HCT116 (cell line): ENCODE results near the gene CDCA4. TPM values are rescaled to one million over a fixed set of nuclear protein-coding genes. Genes with fewer than 3 reads are reported as not detected.

Source experiments
- ATAC-seq: fragments of 200-7000 bp; cut with Tn5 transposase; 2 replicates; pipeline ENCODE4 v1.9.1; 2020; ENCODE audit warnings: mild to moderate bottlenecking, moderate library complexity
- BruUV-seq: library from RNA; stranded (reverse); fragments of 400-500 nt; replicated peaks from 2 replicates; lab custom pipeline; 2021; lab: Mats Ljungman, UMichigan
- CTCF ChIA-PET: fragments of 300-600 bp; sonication (Branson Sonifier 250); formaldehyde crosslinking; loops from one replicate; lab custom pipeline; 2021; ENCODE audit warnings: antibody characterized with exemption; lab: Charles Lee
- POLR2A ChIA-PET: fragments of 300-600, 350-600 bp; sonication (Branson Sonifier 250); formaldehyde crosslinking; loops from one replicate; lab custom pipeline; 2021; ENCODE audit warnings: antibody characterized with exemption; lab: Charles Lee
- RAD21 ChIA-PET, 2 experiments: fragments of 300-600 bp; sonication (Branson Sonifier 250); formaldehyde crosslinking; loops; one replicate each; lab custom pipeline; 2023; ENCODE audit warnings: low total read pairs in 2 of 2; ENCODE audit not compliant: uncharacterized antibody in 2 of 2, unreplicated experiment in 2 of 2, low non-redundant PET in 1 of 2; lab: Charles Lee
- DNase-seq: peaks from one replicate; pipeline ENCODE4 v3.0.0-alpha.2; 2010; ENCODE audit warnings: low read depth, low spot score
- H2AFZ ChIP-seq: fragments of 200-600 bp; shearing (Covaris generic), sonication (generic); 2 replicates; pipeline ENCODE4 v1.6.1; 2017; ENCODE audit warnings: low read depth, mixed run types, mixed read lengths, antibody characterized with exemption, low read length; ENCODE audit not compliant: poor library complexity, severe bottlenecking
- H3K27ac ChIP-seq: 2 replicates; pipeline ENCODE4 v1.5.1; 2012; ENCODE audit warnings: low read depth, low read length
- H3K27me3 ChIP-seq: fragments of 200-600 bp; sonication (generic); 2 replicates; pipeline ENCODE4 v1.6.1; 2016; ENCODE audit warnings: mixed run types, low read length, mixed read lengths; ENCODE audit not compliant: insufficient read depth
- H3K36me3 ChIP-seq, 2 experiments: fragments of 200-500 bp in 1 of 2; fragments of 200-600 bp in 1 of 2; sonication (Bioruptor generic) in 1 of 2; sonication (generic) in 1 of 2; 2 replicates each; pipeline versions ENCODE4 v1.5.1 to v1.6.1; 2014 to 2016; ENCODE audit warnings: low read length in 2 of 2, inconsistent platforms in 1 of 2, mixed read lengths in 1 of 2, mixed run types in 1 of 2; ENCODE audit not compliant: insufficient read depth in 2 of 2, control insufficient read depth in 1 of 2
- H3K4me1 ChIP-seq, 2 experiments: fragments of 200-600 bp in 1 of 2; sonication (generic) in 1 of 2; 2 replicates each; pipeline versions ENCODE4 v1.5.1 to v1.6.1; 2012 to 2017; ENCODE audit warnings: low read length in 2 of 2, inconsistent platforms in 1 of 2, mild to moderate bottlenecking in 1 of 2, mixed read lengths in 1 of 2, mixed run types in 1 of 2, moderate library complexity in 1 of 2; ENCODE audit not compliant: insufficient read depth in 2 of 2, control insufficient read depth in 1 of 2
- H3K4me2 ChIP-seq: fragments of 200-600 bp; sonication (generic); 2 replicates; pipeline ENCODE4 v1.6.1; 2017; ENCODE audit warnings: mixed run types, low read length, mixed read lengths
- H3K4me3 ChIP-seq, 2 experiments: fragments of 200-600 bp in 1 of 2; sonication (generic) in 1 of 2; replicated peaks in 1 of 2; 2 replicates each; pipeline ENCODE4 v1.5.1; 2011 to 2016; ENCODE audit warnings: low read length in 2 of 2, control low read depth in 1 of 2, low read depth in 1 of 2, mild to moderate bottlenecking in 1 of 2, mixed read lengths in 1 of 2, mixed run types in 1 of 2
- H3K79me2 ChIP-seq: fragments of 200-600 bp; sonication (generic); 2 replicates; pipeline ENCODE4 v1.6.1; 2017; ENCODE audit warnings: mild to moderate bottlenecking, mixed run types, low read length, moderate library complexity, mixed read lengths; ENCODE audit not compliant: insufficient read depth
- H3K9ac ChIP-seq: fragments of 200-600 bp; sonication (generic); 2 replicates; pipeline ENCODE4 v1.6.1; 2016; ENCODE audit warnings: low read length, mixed read lengths
- H3K9me2 ChIP-seq: fragments of 200-600 bp; sonication (generic), shearing (Covaris generic); 2 replicates; pipeline ENCODE4 v1.6.1; 2017; ENCODE audit warnings: mixed run types, mild to moderate bottlenecking, moderate library complexity; ENCODE audit not compliant: insufficient read depth
- H3K9me3 ChIP-seq, 2 experiments: fragments of 200-500 bp in 1 of 2; fragments of 200-600 bp in 1 of 2; sonication (Bioruptor generic) in 1 of 2; sonication (generic) in 1 of 2; 2 replicates each; pipeline ENCODE4 v1.6.1; 2014 to 2017; ENCODE audit warnings: low read length in 2 of 2, mixed read lengths in 2 of 2, inconsistent platforms in 1 of 2, low read depth in 1 of 2, mild to moderate bottlenecking in 1 of 2, mixed run types in 1 of 2, moderate library complexity in 1 of 2; ENCODE audit not compliant: control insufficient read depth in 1 of 2, insufficient read depth in 1 of 2
- H4K20me1 ChIP-seq: fragments of 200-600 bp; sonication (generic), shearing (Covaris generic); 2 replicates; pipeline ENCODE4 v1.6.1; 2017; ENCODE audit warnings: mixed run types, mild to moderate bottlenecking, moderate library complexity; ENCODE audit not compliant: insufficient read depth
- ELF1 ChIP-seq: IDR thresholded peaks from 2 replicates; pipeline ENCODE4 v1.6.1; 2012; ENCODE audit warnings: low read depth, borderline replicate concordance
- EZH2phosphoT487 ChIP-seq: fragments of 200-600 bp; IDR thresholded peaks from 2 replicates; pipeline ENCODE4 v1.6.1; 2018; ENCODE audit warnings: antibody characterized with exemption, borderline replicate concordance
- POLR2AphosphoS5 ChIP-seq: IDR thresholded peaks from 2 replicates; pipeline ENCODE4 v1.6.1; 2011; ENCODE audit warnings: mild to moderate bottlenecking, low read depth, low read length, moderate library complexity
- YY1 ChIP-seq: IDR thresholded peaks from 2 replicates; pipeline ENCODE4 v1.6.1; 2011; ENCODE audit warnings: low read length, low read depth, moderate library complexity, mild to moderate bottlenecking; ENCODE audit not compliant: insufficient replicate concordance; ENCODE audit errors: extremely low read depth
- ZFX ChIP-seq: fragments of 450-650 bp; IDR thresholded peaks from 2 replicates; pipeline ENCODE4 v1.6.1; 2017
- intact Hi-C: fragments of 100-400 bp; cut with micrococcal nuclease; formaldehyde crosslinking; loops from 2 replicates; pipeline ENCODE4 v1.10.0; 2022
- total RNA-seq: library from RNA; stranded (reverse); gene quantifications from one replicate; pipeline ENCODE4 v1.2.1, GENCODE V29; 2021; ENCODE audit not compliant: unreplicated experiment
- TF ChIP-seq, protein P1 (sequence below), 3 experiments: fragments of 200-600 bp in 1 of 3; sonication (generic) in 1 of 3; IDR thresholded peaks in 2 of 3; conservative IDR thresholded peaks in 1 of 3; 2 replicates each; pipeline ENCODE4 v1.5.1; 2012 to 2017; ENCODE audit warnings: low read depth in 2 of 3, low read length in 2 of 3, antibody characterized with exemption in 1 of 3, borderline replicate concordance in 1 of 3, control low read depth in 1 of 3, mild to moderate bottlenecking in 1 of 3, mixed read lengths in 1 of 3, mixed run types in 1 of 3, moderate library complexity in 1 of 3; ENCODE audit not compliant: insufficient read depth in 1 of 3

Gene CDCA4
- total RNA-seq, 1 experiment from 2014 or later = 62.4 TPM

- ATAC-seq = no peak
- CTCF ChIA-PET = interaction anchor here (5.3 kb wide), 1 partner anchor 69 kb away, joined by 56 read pairs; no protein-coding TSS in a partner anchor
- intact Hi-C loops = loop anchor here (10.0 kb wide), 1 partner anchor 188 kb away; the partner anchor contains the start of gene JAG2
- Histone ChIP-seq H3K9ac (peak overlapping the region; percentile 80), H4K20me1 (no peaks in the 10 kb centered on the region), H3K9me3 (no peaks in the 10 kb centered on the region), H3K9me2 (no peaks in the 10 kb centered on the region), H3K27me3 (no peaks in the 10 kb centered on the region), H3K79me2 (peaks cover 4% of the 10 kb centered on the region; the same call in 1 of the 2 replicates), H3K4me3 (peak overlapping the region; percentile 75 to 80), H3K27ac (peak overlapping the region; percentile 77), H3K4me1 (peaks cover 62 to 82% of the 10 kb centered on the region in 2 experiments), H2AFZ (no peak overlapping the region), H3K4me2 (peak overlapping the region; percentile 90), H3K36me3 (no peaks in the 10 kb centered on the region)
- POLR2A ChIA-PET = no interaction called here
- DNase-seq = no peak
- BruUV-seq = TSS peak; percentile 61
- RAD21 ChIA-PET = no interaction called here
- TF ChIP-seq EZH2phosphoT487 (no peak), ZFX (0 out of 2 replicates have a peak, but pooled peaks have one; percentile 3)
Observed at GRCh38 chr14:104977008-104977680, 43.7 kb downstream of the CDCA4 start.

GRCh38 chr14:104976198-104977007, 44.5 kb downstream of the CDCA4 start:
- ChIA-PET CTCF (interaction anchor here (1.2 to 5.3 kb wide), 2 partner anchors 42 to 70 kb away, joined by 3 to 56 read pairs; no protein-coding TSS in a partner anchor), POLR2A (no interaction called here), RAD21 (interaction anchor here in 1 of 2 experiments (0.7 kb wide), 1 partner anchor 70 kb away, joined by 3 read pairs; no protein-coding TSS in a partner anchor)
- Histone ChIP-seq H3K4me3 (peak overlapping the region; percentile 75 to 80), H2AFZ (no peak overlapping the region), H4K20me1 (no peaks in the 10 kb centered on the region), H3K9me3 (no peaks in the 10 kb centered on the region), H3K79me2 (peaks cover 4% of the 10 kb centered on the region; the same call in 1 of the 2 replicates), H3K9ac (peak overlapping the region; percentile 80), H3K4me2 (peak overlapping the region; percentile 90), H3K27ac (peak overlapping the region; percentile 77), H3K9me2 (no peaks in the 10 kb centered on the region), H3K36me3 (no peaks in the 10 kb centered on the region), H3K27me3 (no peaks in the 10 kb centered on the region), H3K4me1 (peaks cover 69 to 90% of the 10 kb centered on the region in 2 experiments)
- peak; percentile 25 for ATAC-seq
- TF ChIP-seq POLR2AphosphoS5 (peak; percentile 43), YY1 (peak; percentile 60), ELF1 (no peak)
- TF ChIP-seq, protein P1, sequence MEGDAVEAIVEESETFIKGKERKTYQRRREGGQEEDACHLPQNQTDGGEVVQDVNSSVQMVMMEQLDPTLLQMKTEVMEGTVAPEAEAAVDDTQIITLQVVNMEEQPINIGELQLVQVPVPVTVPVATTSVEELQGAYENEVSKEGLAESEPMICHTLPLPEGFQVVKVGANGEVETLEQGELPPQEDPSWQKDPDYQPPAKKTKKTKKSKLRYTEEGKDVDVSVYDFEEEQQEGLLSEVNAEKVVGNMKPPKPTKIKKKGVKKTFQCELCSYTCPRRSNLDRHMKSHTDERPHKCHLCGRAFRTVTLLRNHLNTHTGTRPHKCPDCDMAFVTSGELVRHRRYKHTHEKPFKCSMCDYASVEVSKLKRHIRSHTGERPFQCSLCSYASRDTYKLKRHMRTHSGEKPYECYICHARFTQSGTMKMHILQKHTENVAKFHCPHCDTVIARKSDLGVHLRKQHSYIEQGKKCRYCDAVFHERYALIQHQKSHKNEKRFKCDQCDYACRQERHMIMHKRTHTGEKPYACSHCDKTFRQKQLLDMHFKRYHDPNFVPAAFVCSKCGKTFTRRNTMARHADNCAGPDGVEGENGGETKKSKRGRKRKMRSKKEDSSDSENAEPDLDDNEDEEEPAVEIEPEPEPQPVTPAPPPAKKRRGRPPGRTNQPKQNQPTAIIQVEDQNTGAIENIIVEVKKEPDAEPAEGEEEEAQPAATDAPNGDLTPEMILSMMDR (IDR thresholded peaks at IDR 0.05 in 2 of 3, conservative IDR thresholded peaks at IDR 0.05 in 1 of 3; ENCODE audit: borderline replicate concordance in 1 of 3, insufficient read depth in 1 of 3, low read depth in 2 of 3, low read length in 2 of 3) = peak in 2 of 3 experiments; percentile 75 to 88; a peak in 4 of 6 replicates
- BruUV-seq = no TSS peak
- peak; percentile 70 for DNase-seq
- intact Hi-C loops = loop anchor here (1.0 to 10.0 kb wide), 2 partner anchors 69 to 188 kb away; partner anchors contain the start of gene JAG2
